ENCODE results near the gene KCNJ18.
"Not testable (repeated sequence)": the region's sequence is repeated elsewhere in the genome, so short reads cannot be mapped to it uniquely, and the experiment has no call there.

The KCNJ18 gene

DNA sequence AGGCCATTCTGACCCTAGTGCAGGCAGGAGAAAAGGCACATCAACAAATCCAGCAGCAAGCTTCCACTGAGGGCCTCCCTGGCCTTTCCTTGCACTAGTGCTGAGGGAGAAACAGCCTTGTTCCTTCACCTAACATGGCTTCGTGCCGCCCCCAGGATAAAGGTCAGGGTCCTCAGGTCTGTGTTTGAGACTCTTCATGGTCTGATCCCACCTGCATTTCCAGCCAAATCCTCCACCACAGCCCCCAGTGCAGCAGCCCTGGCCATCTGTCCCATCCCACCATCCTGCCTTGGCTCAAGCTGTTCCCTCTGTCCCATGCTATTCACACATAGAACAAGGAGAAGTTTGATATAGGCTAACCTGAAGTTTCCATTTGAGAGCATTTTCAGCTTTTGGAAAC is 20.9 kb upstream of the KCNJ18 start:
- not testable (repeated sequence) for DNase-seq (ENCODE audit: low spot score)

DNA sequence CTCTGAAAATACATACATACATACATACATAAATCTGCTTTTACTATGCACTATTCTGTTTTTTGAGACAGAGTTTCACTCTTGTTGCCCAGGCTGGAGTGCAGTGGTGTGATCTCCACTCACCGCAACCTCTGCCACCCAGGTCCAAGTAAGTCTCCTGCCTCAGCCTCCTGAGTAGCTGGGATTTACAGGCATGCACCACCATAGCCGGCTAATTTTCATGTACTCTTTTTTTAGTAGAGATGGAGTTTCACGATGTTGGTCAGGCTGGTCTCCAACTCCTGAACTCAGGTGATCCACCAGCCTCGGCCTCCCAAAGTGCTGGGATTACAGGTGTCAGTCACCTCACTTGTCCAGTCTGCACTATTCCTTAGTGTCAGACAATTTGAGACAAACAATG is 20.5 kb upstream of the KCNJ18 start:
- not testable (repeated sequence) for DNase-seq (ENCODE audit: low spot score)

- not testable (repeated sequence) for DNase-seq (ENCODE audit: low spot score)
Measured at GRCh38 chr17:21673451-21674241, 18.7 kb upstream of the KCNJ18 start.

DNA sequence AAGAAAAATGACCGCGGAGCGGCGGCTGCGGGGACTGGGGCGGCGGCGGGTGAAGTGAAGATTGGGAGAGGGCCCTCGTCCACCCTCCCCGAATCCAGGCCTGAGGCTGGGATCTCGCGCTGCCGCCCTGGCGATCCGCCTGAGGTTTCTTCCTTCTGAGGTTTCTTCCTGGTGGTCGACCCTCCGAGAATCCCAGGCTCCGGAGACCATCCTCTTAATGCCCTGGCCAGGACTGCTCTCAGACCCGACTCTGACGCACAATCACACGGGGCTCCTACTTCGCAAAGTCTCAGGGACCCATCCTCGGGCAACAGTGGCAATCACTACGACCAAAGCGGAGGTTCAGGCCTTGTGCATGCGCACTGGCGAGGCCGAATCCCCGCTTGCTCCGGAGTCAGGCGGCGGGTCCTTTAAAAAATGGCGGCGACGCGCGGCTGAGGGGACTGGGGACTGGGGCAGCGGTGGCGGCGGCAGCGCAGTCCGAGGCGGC is 18.0 kb upstream of the KCNJ18 start:
- no peak for DNase-seq (ENCODE audit: low spot score)

DNA sequence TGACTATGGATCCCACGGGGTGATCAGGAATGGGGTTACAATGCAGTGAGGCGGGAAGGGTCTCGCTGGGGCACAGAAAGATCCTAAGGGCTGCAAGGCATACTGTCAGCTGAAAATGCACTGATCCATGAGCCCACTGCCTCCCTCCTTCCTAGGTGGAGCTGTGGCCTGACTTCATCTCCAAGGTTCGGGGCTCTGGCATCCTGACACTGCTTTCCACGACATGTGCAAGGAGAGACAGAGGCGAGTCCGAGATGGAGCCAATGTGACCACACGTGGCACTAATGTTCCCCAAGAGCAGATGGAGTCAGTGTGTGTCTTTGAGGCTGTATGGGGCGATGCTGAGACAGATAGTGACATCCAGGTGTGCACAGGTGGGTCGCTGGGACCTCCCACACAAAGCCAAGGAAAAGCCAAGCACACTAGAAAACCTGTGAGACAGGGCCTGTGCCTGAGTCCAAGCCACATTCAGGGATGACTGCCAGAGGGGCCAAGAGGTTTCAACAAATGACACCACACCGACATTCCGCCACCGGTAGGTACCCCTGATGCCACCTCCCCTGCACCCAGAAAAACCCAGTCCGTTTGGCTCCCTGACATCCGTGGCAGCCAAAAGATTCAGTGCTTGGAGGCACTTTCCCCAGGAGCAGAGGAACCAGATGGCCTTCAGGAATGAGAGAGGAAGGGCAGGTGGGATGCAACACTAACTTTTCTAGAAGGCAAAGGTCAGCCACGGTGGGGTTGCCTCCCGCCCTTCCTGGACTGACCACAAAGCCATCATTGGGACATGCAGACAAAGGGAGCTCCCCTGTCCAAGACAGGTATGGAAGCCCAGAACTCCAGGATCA is 17.2 kb upstream of the KCNJ18 start:
- not testable (repeated sequence) for DNase-seq (ENCODE audit: low spot score)

DNA sequence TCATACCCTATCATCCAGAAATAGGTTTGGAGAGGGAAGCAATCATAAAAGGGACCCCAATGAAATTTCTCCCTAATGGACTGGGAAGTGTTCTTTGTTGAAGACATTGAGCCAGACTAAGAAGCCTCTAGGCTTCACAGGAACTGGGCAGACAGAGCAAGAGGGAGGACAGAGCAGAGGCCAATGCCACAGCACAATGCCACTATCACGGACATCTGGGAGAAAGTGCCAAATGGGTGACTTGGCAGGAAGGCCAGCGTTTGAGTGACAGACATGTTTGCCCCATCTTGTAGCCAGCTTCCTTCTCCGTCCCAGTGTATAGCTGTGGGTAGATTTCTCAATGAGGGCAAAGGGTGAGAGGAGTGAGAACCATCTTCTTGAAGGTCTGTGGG is 16.6 kb upstream of the KCNJ18 start:
- not testable (repeated sequence) for DNase-seq (ENCODE audit: low spot score)

DNA sequence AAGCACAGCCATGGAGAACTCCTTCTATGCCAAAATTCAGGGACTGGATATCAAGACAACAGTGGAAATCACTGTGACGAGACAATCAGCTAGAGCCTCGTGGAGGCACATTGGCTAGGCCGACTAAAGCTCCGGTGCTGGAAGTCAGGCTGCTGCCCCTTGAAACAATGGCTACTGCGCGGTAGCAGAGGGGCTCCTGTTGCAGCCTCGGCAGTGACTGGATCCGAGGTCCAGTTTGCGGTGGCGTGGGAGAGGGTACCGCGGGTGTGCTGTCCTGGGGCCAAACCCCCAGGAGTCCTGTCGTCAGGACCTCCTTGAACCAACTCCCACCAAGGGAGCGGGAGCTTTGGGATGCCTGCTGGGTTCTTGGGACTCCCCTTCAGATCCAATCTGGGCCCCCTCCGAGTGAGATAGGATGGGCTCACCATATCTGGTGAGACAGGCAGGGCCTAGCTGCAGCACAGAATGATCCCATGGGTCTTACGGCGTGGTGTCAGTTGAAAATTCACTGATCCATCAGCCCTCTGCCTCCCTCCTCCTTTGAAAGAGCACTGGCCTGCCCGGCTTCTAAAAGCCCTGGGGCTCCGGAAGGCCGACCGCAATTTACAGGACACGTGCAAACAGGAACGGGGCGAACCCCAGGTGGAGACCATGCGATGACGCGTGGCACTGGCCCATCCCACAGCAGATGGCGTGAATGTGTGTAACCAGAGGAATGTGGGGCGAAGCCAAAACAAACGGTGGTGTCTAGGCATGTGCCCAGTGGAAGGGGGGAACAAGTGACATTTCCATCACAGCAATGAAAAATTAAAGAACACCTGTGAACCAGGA is 15.8 kb upstream of the KCNJ18 start:
- no peak for DNase-seq (ENCODE audit: low spot score)

GRCh38 chr17:21677126-21677910 is 15.0 kb upstream of the KCNJ18 start:
- no peak for DNase-seq (ENCODE audit: low spot score)

- no peak for DNase-seq (ENCODE audit: low spot score)
Measured at GRCh38 chr17:21677911-21678310, 14.4 kb upstream of the KCNJ18 start.

DNA sequence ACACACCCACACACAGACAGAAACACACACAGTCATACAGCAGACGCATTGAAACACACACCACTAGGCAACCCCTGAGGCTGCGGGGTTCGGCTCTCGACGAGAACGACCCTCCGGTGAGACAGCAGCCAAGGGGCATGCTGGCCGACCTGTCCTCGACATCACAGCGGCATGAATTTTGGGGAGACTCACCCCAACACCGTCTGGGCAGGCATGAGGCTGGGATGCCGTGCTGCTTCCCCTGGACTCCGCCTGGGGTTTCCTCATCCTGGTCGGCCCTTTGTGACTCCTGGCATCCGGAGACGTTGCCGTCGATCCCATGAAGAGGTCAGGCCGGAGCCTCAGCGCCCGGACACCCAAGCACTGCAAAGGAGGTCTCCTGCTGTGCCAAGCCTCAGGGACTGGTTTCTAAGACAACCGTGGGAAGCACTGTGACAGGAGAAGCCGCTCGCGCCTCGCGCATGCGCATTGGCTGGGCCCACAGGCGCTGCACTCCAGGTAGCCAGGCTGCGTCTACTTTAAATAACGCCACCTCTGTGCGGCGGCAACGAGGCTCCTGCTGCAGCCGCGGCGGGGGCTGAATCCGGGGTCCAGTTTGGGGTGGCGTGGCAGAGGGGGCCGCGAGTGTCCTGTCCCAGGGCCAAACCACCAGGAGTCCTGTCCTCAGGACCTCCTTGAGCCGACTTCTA is 13.8 kb upstream of the KCNJ18 start:
- no peak for DNase-seq (ENCODE audit: low spot score)

- DNase-seq (ENCODE audit: low spot score), result no peak
Measured at GRCh38 chr17:21679256-21680146, 12.8 kb upstream of the KCNJ18 start.

DNA sequence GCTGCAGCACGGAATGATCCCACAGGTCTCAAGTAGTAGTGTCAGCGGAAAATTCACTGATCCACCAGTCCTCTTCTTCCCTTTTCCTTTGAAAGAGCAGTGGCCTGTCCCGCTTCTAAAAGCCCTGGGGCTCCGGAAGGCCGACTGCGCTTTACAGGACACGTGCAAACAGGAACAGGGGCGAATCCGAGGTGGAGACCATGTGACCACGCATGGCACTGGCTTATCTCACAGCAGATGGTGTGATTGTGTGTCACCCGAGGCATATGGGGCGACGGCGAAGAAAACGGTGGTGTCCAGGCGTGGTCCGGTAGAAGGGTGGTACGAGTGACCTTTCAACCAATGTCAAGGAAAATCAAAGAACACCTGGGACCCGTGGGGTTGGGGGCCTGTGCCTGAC is 12.0 kb upstream of the KCNJ18 start:
- DNase-seq (ENCODE audit: low spot score), result no peak

- not testable (repeated sequence) for DNase-seq (ENCODE audit: low spot score)
Measured at GRCh38 chr17:21680850-21681351, 11.4 kb upstream of the KCNJ18 start.

DNA sequence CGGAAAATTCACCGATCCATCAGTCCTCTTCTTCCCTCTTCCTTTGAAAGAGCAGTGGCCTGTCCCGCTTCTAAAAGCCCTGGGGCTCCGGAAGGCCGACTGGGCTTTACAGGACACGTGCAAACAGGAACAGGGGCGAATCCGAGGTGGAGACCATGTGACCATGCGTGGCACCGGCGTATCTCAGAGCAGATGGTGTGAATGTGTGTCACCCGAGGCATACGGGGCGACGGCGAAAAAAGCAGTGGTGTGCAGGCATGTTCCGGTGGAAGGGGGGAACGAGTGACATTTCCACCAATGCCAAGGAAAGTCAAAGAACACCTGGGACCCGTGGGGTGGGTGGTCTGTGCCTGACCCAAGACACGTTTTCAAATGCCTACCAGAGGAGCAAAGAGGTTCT is 10.7 kb upstream of the KCNJ18 start:
- not testable (repeated sequence) for DNase-seq (ENCODE audit: low spot score)

DNA sequence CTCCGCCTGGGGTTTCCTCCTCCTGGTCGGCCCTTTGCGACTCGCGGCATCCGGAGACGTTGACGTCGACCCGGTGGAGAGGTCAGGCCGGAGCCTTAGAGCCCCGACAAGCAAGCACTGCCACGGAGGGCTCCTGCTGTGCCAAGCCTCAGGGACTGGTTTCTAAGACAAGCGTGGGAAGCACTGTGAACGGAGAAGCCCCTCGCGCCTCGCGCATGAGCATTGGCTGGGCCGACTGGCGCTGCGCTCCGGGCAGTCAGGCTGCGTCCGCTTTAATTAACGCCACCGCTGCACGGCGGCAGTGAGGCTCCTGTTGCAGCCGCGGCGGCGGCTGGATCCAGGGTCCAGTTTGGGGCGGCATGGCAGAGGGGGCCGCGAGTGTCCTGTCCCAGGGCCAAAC is 10.2 kb upstream of the KCNJ18 start:
- DNase-seq (ENCODE audit: low spot score), result not testable (repeated sequence)

GRCh38 chr17:21683142-21683712 is 9.1 kb upstream of the KCNJ18 start:
- not testable (repeated sequence) for DNase-seq (ENCODE audit: low spot score)

GRCh38 chr17:21683897-21684296 is 8.4 kb upstream of the KCNJ18 start:
- DNase-seq (ENCODE audit: low spot score), result not testable (repeated sequence)

- not testable (repeated sequence) for DNase-seq (ENCODE audit: low spot score)
Measured at GRCh38 chr17:21684384-21684783, 7.9 kb upstream of the KCNJ18 start.

All from kidney capillary endothelial cell (primary cell).